Kidney tubule cell (primary cell): ENCODE measurements around the gene HOXD8.

Experiments used
- DNase-seq: peaks from one replicate; pipeline ENCODE4 v3.0.0-alpha.2; 2018; ENCODE audit warnings: low spot score

HOXD8 gene

DNA sequence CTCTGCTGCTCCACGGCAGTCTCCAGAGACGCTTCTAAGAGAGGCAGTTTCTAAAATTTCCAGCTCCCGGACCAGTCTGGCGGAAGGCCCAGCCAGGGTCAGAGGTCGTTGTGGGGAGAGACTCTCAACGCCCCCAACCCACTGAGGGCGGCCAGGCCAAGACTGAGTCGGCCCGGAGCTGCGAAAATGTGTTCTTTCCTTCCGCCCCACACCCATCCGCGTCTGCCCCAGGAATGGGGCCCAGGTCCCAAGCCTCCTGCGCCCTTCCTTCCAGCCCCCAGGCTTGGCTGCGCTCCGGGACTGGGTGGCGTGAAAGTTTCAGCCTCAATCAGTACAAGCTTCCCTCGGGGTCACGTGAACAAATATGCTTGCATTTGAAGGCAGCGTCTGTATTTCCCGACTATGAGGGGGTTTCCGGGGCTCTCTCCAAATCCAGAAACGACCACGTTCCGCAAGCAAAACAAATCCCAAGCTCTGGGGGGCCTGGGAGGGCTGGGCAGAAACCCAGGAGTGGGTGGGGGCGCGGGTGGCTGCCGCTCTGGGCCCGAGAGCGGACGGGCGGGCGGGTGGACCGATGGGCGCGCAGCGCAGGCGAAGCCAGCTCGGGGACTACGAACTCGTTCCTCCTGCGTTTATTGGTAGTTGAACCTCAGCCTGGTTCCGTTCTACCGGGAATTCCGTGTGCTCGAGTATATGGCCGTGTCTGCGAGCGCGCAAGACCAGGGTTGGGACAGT, 30.9 kb downstream of the HOXD8 start:
- DNase-seq, result peak; percentile 48

GRCh38 chr2:176160986-176161824, 31.7 kb downstream of the HOXD8 start:
- DNase-seq, result peak; percentile 35

DNA sequence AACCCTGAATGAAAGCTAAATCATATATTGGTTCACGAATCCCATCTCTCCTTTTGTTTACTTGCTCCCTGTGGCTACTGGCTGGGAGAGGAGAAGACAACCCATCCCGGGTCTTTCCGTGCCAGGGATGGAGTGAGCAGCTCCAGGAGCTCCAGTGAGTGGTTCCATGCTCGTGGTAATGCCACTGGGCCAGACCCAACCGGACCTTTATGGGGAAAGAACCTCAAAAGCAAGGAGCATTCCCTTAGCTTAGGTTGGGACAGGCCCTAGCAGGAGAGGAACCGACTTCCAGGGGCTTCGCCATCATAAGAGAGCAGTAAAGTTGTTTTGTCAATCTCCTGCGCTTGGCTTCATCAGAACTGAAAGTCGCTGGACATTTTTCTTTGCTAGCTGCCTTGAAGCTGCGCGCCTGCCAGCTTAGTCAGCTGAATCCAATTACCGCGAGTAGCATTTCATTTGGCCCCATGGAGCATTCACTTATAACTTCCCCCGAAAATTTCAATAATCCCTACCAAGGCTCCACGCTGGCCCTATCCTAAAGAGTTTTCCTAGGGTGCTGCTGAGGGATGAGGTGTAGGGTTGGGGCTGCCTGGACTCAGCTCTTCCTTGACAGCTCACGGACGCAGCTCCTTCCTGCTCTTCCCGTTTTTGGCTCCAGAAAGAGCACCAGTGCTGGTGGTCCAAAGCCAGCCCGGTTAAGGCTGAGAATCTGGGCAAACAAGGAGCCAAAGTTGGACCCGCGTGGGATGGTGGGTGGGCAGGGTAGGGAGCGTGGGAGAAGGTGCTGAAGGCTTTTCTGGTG, 32.5 kb downstream of the HOXD8 start:
- peak; percentile 75 for DNase-seq

DNA sequence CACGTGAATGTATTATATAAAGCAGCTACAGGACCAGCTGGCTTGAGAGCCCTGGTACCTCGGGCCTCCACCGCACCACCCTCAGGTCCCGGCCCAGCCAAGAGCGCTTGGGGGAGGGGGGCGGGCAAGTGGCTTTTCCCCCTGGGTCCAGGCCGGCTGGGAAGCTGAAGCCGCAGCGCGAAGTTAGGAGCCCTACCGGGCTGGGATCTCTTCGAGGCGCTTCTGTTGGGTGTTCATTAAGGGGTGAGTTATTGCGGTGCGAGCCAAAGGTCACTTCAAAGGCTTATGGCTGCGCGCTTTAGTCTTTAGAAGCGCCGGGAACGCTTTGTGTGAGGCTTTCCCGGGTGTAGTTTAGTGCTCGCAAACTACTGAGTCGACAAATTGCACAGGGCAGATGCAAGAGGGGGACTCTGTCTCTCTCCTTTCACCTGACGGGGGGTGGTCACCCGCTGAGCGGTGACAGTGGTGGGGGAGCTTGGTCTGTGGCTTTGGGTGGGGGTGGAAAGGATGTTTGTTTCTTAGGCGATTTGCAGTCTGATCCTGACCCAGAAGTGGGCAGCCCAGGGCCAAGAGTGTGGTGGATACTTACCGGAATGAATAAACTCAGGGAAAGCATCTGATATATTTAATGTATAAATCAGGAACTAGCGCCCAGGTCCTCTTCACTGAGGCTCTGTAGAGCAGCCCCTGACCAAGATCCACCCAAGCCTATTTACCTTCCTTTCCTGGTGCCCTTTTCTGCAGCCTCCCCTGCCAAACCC, 33.6 kb downstream of the HOXD8 start:
- DNase-seq, result peak; percentile 30

GRCh38 chr2:176163672-176164056, 34.2 kb downstream of the HOXD8 start:
- no peak for DNase-seq

GRCh38 chr2:176164201-176164600, 34.7 kb downstream of the HOXD8 start:
- no peak for DNase-seq

- peak; percentile 51 for DNase-seq
Measured at GRCh38 chr2:176164611-176165369, 35.3 kb downstream of the HOXD8 start.

DNA sequence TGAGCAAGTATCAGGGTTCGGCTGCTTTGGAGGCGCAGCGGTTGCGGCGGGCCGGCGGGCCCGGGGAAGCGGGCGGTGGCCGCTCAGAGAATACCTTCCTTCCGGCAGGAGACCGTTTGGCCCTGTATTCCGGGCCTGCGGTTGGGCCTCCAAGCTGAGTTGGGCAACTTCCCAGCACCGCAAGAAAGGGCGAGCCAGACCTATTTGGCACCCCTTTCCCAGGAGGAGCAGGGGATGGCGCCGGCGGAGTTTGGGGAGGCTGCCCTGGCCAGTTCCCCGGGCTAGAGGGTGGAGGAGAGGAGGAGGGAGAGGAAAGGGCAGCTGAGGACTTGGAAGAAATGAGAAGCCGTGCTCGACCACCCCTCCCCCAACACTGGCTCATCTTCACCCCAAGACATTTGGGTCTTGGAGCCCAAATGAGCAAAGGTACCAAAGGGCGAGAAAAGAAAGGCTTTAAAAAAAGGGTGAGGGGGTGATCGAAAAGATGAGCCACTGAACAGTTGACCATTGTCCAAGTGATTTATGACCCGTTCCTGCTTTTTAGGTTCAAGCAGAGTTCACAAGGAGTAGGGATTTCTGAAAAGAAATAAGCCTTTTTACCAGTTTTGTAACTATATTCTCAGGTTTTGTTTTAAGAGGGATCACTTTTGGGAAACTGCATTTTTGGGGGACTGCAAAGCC, 36.0 kb downstream of the HOXD8 start:
- DNase-seq, result no peak

- DNase-seq, result no peak
Measured at GRCh38 chr2:176166272-176166671, 36.8 kb downstream of the HOXD8 start.

GRCh38 chr2:176167398-176167797, 37.9 kb downstream of the HOXD8 start:
- no peak for DNase-seq

GRCh38 chr2:176169181-176169580, 39.7 kb downstream of the HOXD8 start:
- no peak for DNase-seq

- DNase-seq, result no peak
Measured at GRCh38 chr2:176169711-176170110, 40.2 kb downstream of the HOXD8 start.

DNA sequence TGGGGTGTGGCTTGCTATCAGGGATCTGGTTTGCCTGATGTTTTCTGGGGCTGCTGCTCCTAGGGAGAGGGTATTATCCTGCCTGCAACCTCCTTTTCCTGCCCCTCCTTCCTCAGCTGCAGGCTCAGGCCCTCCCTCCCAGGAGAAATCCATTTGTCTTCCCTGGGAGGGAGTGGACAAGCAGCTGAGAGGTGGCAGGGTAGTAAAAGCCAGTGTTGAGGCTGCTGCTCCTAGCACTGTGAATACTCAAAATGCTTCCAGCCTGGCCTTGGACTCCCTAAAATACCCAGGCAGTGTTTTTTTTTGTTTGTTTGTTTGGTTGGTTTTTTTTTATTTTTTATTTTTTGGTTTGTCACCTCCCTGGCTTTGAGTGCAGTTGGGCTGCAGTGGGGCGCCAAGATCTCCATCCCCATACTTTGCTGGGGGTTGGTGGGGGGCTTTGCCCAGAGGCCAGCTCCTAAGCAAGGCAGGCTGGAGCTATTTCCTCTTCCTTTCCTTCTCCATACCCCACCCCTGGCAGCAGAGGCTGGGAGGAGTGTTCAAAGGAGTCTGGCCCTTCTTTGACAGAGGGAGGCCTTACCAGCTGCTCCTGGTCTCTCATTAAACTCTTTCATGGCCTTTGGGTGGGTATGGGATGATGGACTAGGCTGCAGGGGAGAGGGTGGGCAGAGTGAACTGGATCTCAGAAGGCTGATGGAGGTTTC, 41.2 kb downstream of the HOXD8 start:
- no peak for DNase-seq

DNA sequence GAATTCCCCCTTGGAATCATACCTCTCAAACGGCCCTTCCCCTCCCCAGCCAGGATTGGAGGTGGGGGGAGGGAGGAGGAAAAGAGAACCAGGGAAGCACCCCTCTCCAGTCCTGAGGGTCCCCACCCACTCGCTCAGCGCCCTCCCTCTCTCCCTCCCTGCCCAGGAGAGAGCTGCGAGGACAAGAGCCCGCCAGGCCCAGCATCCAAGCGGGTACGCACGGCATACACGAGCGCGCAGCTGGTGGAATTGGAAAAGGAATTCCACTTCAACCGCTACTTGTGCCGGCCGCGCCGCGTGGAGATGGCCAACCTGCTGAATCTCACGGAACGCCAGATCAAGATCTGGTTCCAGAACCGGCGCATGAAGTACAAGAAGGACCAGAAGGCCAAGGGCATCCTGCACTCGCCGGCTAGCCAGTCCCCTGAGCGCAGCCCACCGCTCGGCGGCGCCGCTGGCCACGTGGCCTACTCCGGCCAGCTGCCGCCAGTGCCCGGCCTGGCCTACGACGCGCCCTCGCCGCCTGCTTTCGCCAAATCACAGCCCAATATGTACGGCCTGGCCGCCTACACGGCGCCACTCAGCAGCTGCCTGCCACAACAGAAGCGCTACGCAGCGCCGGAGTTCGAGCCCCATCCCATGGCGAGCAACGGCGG, 42.0 kb downstream of the HOXD8 start:
- DNase-seq, result peak; percentile 49

DNA sequence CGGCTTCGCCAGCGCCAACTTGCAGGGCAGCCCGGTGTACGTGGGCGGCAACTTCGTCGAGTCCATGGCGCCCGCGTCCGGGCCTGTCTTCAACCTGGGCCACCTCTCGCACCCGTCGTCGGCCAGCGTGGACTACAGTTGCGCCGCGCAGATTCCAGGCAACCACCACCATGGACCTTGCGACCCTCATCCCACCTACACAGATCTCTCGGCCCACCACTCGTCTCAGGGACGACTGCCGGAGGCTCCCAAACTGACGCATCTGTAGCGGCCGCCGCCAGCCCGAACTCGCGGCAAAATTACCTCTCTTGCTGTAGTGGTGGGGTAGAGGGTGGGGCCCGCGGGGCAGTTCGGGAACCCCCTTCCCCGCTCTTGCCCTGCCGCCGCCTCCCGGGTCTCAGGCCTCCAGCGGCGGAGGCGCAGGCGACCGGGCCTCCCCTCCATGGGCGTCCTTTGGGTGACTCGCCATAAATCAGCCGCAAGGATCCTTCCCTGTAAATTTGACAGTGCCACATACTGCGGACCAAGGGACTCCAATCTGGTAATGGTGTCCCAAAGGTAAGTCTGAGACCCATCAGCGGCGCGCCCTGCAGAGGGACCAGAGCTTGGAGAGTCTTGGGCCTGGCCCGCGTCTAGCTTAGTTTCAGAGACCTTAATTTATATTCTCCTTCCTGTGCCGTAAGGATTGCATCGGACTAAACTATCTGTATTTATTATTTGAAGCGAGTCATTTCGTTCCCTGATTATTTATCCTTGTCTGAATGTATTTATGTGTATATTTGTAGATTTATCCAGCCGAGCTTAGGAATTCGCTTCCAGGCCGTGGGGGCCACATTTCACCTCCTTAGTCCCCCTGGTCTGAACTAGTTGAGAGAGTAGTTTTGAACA, 42.7 kb downstream of the HOXD8 start:
- peak; percentile 26 for DNase-seq

DNA sequence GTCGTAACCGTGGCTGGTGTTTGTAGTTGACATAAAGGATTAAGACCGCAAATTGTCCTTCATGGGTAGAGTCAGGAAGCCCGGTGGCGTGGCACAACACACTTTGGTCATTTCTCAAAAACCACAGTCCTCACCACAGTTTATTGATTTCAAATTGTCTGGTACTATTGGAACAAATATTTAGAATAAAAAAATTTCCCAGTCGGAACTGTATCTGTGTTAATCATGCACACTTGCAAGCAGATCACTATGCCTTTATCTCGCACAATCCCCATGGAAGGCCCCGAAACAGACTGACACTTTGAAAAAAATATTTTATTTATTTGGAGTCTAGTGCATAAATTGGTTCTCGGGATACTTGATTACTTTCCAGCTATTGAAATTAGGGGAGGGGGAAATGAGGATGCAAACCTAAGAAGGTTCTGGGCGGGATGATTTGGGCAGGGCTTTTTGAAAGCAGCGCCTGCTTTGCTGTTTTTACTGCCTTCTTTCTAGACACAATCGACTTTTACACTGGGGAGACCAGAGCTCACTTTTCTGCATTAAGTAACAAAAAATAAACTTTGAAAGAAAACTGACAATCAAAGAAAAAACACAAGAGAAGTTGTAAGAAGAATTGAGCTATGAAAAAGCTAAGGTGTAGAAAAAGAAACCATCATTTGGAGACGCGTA, 43.5 kb downstream of the HOXD8 start:
- DNase-seq, result no peak

DNA sequence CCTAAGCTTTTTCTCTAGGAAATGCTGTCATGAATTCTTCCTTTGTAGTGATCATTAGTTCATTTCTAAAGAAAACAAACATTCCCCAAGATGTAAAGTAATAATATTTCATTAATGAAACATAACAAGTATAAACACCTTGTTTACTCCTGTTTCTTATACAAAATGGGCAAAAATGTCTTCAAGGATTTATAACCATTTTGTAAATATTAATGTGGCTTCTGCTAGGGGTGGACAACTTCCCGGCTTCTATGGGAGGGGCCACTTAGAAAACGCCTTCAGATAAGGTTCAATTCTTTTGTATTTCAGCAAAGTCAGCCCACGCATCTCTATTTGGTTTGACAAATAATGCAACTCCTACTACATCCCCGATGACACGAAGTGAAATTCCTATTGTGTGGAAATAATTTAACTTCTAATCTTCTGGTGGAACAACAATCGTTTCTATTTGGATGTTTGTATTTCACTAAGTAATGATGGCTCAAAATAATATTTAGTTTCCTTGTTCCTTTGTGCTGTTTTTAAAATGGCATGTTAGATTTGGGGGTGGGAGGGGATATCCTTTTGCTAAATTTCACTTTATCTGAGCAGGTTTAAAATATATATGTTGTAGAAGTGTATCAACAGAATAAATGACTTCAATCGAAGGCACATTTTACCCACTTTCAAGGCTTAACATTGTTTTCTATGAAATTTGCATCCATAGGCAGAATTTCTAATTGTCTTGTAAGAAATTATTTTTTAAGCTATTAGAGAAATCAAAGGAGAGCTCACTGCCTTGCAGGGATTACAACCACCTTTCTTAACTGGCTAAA, 44.3 kb downstream of the HOXD8 start:
- DNase-seq, result no peak
